GM19438 (cell line): ENCODE results near the gene GRK7.

Experiments used
- ATAC-seq: cut with Tn5 transposase; IDR thresholded peaks from one replicate; pipeline ENCODE4 v1.9.1; 2021; ENCODE audit warnings: low read depth; ENCODE audit not compliant: unreplicated experiment

GRK7 gene, protein sequence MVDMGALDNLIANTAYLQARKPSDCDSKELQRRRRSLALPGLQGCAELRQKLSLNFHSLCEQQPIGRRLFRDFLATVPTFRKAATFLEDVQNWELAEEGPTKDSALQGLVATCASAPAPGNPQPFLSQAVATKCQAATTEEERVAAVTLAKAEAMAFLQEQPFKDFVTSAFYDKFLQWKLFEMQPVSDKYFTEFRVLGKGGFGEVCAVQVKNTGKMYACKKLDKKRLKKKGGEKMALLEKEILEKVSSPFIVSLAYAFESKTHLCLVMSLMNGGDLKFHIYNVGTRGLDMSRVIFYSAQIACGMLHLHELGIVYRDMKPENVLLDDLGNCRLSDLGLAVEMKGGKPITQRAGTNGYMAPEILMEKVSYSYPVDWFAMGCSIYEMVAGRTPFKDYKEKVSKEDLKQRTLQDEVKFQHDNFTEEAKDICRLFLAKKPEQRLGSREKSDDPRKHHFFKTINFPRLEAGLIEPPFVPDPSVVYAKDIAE (N-terminal part only)

GRCh38 chr3:141763088-141763750, at the start of gene GRK7:
TSS of gene GRK7 (plus strand) at chr3:141763408. CDS start at chr3:141778285, 14,877 bp downstream.
- no peak for ATAC-seq

DNA sequence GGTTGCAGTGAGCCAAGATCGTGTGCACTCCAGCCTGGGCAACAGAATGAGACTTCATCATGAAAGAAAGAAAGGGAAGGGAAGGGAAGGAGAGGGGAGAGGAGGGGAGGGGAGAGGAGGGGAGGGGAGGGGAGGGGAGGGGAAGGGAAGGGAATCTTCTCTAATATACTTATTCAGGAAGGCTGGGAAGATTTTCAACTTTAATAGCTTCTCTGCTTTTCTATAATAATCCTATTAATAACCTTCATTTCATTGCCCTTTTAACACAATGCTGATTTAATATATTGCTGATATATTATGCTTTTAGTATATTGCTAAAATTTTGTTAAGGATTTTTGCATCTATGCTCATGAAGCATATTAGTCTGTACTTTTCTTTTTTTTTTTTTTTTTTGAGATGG, 48.5 kb upstream of the GRK7 start:
- no peak for ATAC-seq

GRCh38 chr3:141722081-141722480, 41.1 kb upstream of the GRK7 start:
- ATAC-seq, result no peak

GRCh38 chr3:141722648-141723047, 40.6 kb upstream of the GRK7 start:
- no peak for ATAC-seq

DNA sequence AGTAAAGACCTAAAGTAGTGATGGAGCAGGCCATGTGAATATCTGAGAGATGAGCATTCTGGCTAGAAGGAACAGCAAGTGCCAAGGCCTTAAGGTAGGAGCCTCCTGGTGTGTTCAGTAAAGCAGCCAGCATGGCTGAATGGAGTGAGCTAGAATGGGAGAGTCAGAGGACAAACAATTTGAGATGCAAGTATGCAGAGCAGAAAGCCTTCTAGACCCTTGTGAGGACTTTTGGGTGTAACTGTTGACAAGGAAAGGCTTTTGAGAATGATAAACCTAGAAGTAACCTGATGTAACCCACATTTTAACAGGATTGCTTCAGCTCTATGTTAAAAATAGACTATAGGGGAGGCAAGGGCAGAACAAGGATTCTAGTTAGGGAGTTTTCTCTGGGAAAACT, 40.0 kb upstream of the GRK7 start:
- ATAC-seq, result no peak

- ATAC-seq, result no peak
Observed at GRCh38 chr3:141724186-141724585, 39.0 kb upstream of the GRK7 start.

DNA sequence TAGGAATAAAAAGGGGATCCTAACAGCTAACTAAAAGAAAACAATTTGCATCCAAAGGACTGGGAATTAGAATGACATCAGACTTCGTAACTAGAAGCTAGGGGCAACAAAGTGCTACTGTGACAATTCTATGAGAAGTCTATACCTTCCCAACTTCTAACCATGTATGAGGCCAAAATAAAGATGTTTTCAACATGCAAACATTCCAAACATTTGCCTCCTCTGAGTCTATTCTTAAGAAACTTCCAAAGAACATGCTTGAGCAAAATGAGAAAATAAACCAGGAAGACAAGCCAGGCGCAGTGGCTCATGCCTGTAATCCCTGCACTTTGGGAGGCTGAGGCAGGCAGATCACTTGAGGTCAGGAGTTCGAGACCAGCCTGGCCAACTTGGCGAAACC, 38.2 kb upstream of the GRK7 start:
- ATAC-seq, result no peak

GRCh38 chr3:141726483-141726882, 36.7 kb upstream of the GRK7 start:
- ATAC-seq, result no peak

DNA sequence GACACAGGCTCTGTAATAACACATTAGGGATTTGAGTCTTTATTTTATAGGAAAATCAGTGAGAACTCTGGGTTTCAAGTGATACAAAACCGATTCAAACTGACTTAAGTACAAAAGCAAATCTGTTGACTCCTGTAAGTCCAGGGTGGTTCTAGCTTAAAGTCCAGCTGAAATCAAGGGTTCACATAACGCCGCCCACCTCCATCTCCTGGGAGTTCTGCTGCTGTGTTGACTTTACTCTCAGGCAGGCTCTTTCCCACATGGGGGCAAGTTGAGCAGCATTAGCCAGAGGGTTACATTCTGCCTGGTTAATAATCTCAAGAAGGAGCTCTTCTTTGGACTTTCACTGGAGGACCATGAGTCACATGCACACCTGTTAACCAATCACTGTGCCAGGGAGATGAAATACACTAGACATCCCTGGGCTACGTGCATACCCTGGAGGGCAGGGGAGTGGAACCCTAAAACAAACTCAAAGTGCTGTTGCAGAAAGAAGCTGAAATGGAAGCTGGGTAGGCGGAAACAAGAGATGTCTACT, 34.8 kb upstream of the GRK7 start:
- no peak for ATAC-seq

DNA sequence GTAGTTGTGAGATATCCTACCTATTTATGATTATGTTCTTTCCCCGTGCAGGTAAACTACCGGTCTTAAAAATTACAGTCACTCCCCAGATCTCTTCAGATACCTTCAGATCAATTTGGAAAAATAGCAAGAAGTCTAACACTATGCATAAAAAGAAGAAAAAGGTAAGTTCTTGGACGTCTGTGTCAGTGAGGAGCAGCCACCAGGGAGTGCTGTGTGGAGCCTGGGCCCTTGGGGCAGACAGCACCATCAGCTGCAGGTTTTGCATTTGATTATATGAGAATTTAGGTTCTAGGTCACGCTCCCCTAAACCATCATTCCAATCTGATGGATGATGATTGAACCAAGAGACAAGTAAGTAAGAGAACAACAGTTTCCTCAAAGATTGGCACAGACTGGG, 34.0 kb upstream of the GRK7 start:
- ATAC-seq, result no peak

- no peak for ATAC-seq
Observed at GRCh38 chr3:141735176-141735575, 28.0 kb upstream of the GRK7 start.

- no peak for ATAC-seq
Observed at GRCh38 chr3:141735770-141736465, 27.3 kb upstream of the GRK7 start.

DNA sequence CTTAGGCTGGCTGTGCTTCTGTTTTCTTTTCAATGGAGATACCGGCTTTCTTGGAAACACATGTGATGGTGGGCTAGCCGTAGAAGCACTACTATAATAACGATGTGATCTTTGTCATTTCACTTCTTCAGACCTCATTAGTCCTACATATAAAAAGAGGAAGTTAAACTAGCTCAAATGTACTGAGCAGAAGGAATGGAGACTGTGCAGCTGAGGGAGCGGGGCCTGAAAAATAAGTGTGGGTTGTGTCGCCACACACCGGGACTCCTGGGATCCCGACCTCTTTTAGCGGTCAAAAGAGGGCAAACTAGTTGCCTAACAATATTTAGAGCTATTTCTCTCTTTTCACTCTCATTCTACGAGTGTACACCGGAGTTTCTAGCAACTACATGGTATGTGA, 26.1 kb upstream of the GRK7 start:
- ATAC-seq, result no peak

GRCh38 chr3:141737678-141738021, 25.6 kb upstream of the GRK7 start:
- no peak for ATAC-seq

- ATAC-seq, result peak; percentile 85
Observed at GRCh38 chr3:141738022-141738890, 25.0 kb upstream of the GRK7 start, which contains the start of gene RNF7. TSS of gene RNF7 (plus strand) at chr3:141738298. CDS start at chr3:141738342, 44 bp downstream.

DNA sequence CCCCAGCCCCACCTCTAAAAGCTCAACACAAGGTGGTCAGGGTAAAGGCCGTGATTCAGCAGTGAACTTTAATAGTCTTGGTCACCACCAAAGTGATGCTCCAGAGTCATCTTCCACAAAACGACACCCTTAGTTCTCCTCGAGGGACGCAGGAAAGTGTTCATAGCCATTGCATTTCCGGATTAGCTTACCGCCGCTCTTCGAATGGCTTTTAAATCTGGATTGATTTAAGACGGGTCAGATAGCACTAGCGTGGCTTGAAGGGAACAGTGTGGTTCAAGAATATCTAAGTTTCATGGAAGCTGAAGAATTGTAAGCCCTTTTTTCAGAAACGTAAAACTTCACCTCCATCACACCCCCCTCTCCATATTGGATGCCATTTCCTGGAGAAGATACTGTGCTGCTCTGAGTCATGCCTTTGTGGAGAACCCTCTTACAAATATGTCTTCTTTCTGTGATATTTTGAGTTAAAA, 24.3 kb upstream of the GRK7 start:
- ATAC-seq, result peak; percentile 1

- no peak for ATAC-seq
Observed at GRCh38 chr3:141739731-141740130, 23.5 kb upstream of the GRK7 start.

DNA sequence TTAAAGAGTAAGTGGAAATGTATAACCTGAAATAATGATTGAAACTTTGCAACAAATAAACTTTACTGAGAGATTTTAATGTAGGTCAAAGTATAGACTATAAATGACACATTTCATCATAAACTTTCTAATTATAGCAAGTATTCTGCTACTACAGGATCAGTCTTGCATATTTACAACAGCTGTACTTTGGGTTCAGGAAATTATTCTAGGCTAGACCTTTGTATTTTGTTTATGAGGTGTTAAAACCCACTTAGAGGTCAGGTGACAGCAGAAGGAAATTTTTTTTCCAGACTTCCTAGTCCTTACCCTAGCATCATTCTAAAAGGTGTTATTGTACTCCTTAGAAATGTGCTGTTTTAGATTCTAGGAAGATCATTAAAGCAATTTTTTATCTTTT, 22.9 kb upstream of the GRK7 start:
- no peak for ATAC-seq

DNA sequence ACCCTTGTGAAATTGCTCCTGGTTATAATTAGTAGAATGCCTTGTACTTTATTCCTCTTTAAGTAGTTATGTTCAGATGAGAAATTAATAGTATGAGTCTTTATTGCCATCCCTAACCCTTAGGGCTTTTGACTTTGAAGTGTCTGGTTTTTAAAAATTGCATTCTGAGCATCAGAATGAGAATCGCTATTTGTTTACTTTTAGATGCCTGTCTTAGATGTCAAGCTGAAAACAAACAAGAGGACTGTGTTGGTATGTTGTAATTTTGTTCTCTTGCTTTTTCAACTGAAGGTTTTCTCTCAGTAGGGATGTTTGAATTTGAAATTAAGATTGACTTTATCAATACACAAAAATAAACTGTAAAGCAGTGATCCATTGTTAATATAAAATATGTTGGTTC, 19.9 kb upstream of the GRK7 start:
- ATAC-seq, result no peak

GRCh38 chr3:141746962-141747361, 16.2 kb upstream of the GRK7 start:
- no peak for ATAC-seq
